GM12878 (cell line): ENCODE measurements around the gene RNFT2. TPM values are rescaled to one million over a fixed set of nuclear protein-coding genes. Genes with fewer than 3 reads are reported as not detected.

Experiments used
- ATAC-seq: fragments of 200-7000 bp; cut with Tn5 transposase; 3 replicates; pipeline ENCODE4 v1.9.1; 2020; ENCODE audit warnings: mild to moderate bottlenecking, moderate library complexity
- BruUV-seq: library from RNA; stranded (reverse); fragments of 400-500 nt; replicated peaks from 2 replicates; lab custom pipeline; 2021; lab: Mats Ljungman, UMichigan
- CTCF ChIA-PET: fragments of 300-600 bp; sonication (Branson Sonifier 250); formaldehyde crosslinking; extraction: SDS; loops from one replicate; lab custom pipeline; 2021; ENCODE audit warnings: inconsistent platforms; lab: Yijun Ruan, JAX
- POLR2A ChIA-PET: fragments of 350-600 bp; formaldehyde crosslinking; extraction: SDS; loops from one replicate; lab custom pipeline; 2021; ENCODE audit warnings: inconsistent platforms; lab: Charles Lee
- RAD21 ChIA-PET: fragments of 300-600 bp; sonication (Branson Sonifier 250); formaldehyde crosslinking; loops from one replicate; lab custom pipeline; 2023; ENCODE audit warnings: antibody characterized with exemption; ENCODE audit not compliant: unreplicated experiment; lab: Charles Lee
- SMC1A ChIA-PET: fragments of 300-600 bp; sonication (Branson Sonifier 250); formaldehyde crosslinking; loops from one replicate; lab custom pipeline; 2023; ENCODE audit not compliant: unreplicated experiment, uncharacterized antibody; lab: Charles Lee
- DNase-seq: peaks from one replicate; pipeline ENCODE4 v3.0.0-alpha.2; 2011; ENCODE audit warnings: low read depth, low spot score
- FAIRE-seq: peaks from 3 replicates; lab custom pipeline; 2011; peaks lifted over from hg19 to GRCh38; lab: Jason Lieb, UNC
- H2AFZ ChIP-seq: 2 replicates; pipeline ENCODE4 v1.6.0; 2011; ENCODE audit warnings: low read depth, low read length, control low read depth; ENCODE audit not compliant: control insufficient read depth
- H3K27ac ChIP-seq: 2 replicates; pipeline ENCODE4 v1.5.1; 2011; ENCODE audit warnings: control low read depth; ENCODE audit not compliant: control insufficient read depth, insufficient read depth
- H3K27me3 ChIP-seq, 2 experiments: replicated peaks in 1 of 2; 2 replicates each; pipeline versions ENCODE4 v1.6.0 to v1.6.1; 2011; ENCODE audit warnings: low read length in 1 of 2; ENCODE audit not compliant: control insufficient read depth in 2 of 2, insufficient read depth in 2 of 2
- H3K36me3 ChIP-seq, 2 experiments: 2 replicates each; pipeline ENCODE4 v1.5.1; 2011; ENCODE audit warnings: low read length in 1 of 2; ENCODE audit not compliant: control insufficient read depth in 2 of 2, insufficient read depth in 2 of 2
- H3K4me1 ChIP-seq: 2 replicates; pipeline ENCODE4 v1.6.1; 2011; ENCODE audit warnings: mild to moderate bottlenecking, low read length, moderate library complexity, mixed read lengths; ENCODE audit not compliant: control insufficient read depth, insufficient read depth
- H3K4me2 ChIP-seq: 2 replicates; pipeline ENCODE4 v1.6.0; 2011; ENCODE audit warnings: control low read depth; ENCODE audit not compliant: control insufficient read depth, insufficient read depth
- H3K4me3 ChIP-seq: fragments of 200-600 bp; sonication (generic); 2 replicates; pipeline ENCODE4 v1.5.1; 2016
- H3K79me2 ChIP-seq: 2 replicates; pipeline ENCODE4 v1.6.0; 2011; ENCODE audit warnings: low read length; ENCODE audit not compliant: control insufficient read depth, insufficient read depth
- H3K9ac ChIP-seq: 2 replicates; pipeline ENCODE4 v1.8.0; 2011; ENCODE audit warnings: low read length, control low read depth, mixed read lengths; ENCODE audit not compliant: control insufficient read depth, insufficient read depth
- H3K9me3 ChIP-seq: replicated peaks from 3 replicates; pipeline ENCODE4 v1.5.1; 2011; ENCODE audit warnings: mild to moderate bottlenecking, low read length; ENCODE audit not compliant: control insufficient read depth, insufficient read depth
- H4K20me1 ChIP-seq: 2 replicates; pipeline ENCODE4 v1.6.0; 2011; ENCODE audit not compliant: control insufficient read depth, insufficient read depth
- BACH1 ChIP-seq: fragments of 450-650 bp; IDR thresholded peaks from 2 replicates; pipeline ENCODE4 v1.6.1; 2017; ENCODE audit warnings: mild to moderate bottlenecking, borderline replicate concordance
- JUND ChIP-seq: IDR thresholded peaks from 2 replicates; pipeline ENCODE4 v1.6.1; 2012; ENCODE audit warnings: low read depth, mild to moderate bottlenecking, low read length, improper control_type of control experiment, moderate library complexity
- PAX5 ChIP-seq: IDR thresholded peaks from 2 replicates; pipeline ENCODE4 v1.6.1; 2011; ENCODE audit warnings: low read depth, low read length, borderline replicate concordance
- POU2F2 ChIP-seq: IDR thresholded peaks from 3 replicates; pipeline ENCODE4 v1.6.1; 2011; ENCODE audit warnings: low read depth, mild to moderate bottlenecking, low read length, borderline replicate concordance
- SMC3 ChIP-seq: IDR thresholded peaks from 2 replicates; pipeline ENCODE4 v1.6.1; 2011; ENCODE audit warnings: low read length, improper control_type of control experiment, borderline replicate concordance
- SRF ChIP-seq, 2 experiments: IDR thresholded peaks; 2 replicates each; pipeline ENCODE4 v1.6.1; 2011; ENCODE audit warnings: low read depth in 2 of 2, low read length in 2 of 2, mild to moderate bottlenecking in 1 of 2, moderate library complexity in 1 of 2
- TBL1XR1 ChIP-seq: IDR thresholded peaks from 2 replicates; pipeline ENCODE4 v1.6.1; 2012; ENCODE audit warnings: low read depth, low read length, improper control_type of control experiment
- ZBED1 ChIP-seq: IDR thresholded peaks from 2 replicates; pipeline ENCODE4 v1.6.1; 2016; ENCODE audit warnings: borderline replicate concordance
- ZNF207 ChIP-seq: fragments of 450-650 bp; IDR thresholded peaks from 2 replicates; pipeline ENCODE4 v1.6.1; 2014; ENCODE audit warnings: antibody characterized with exemption, mild to moderate bottlenecking, borderline replicate concordance
- WGBS: methylation state at CpG from one replicate; pipeline ENCODE4 v1.1.6; 2016; ENCODE audit warnings: low lambda C conversion rate; ENCODE audit not compliant: insufficient replicate concordance, insufficient coverage; ENCODE audit errors: missing lambda C conversion rate; 5-methylcytosine and 5-hydroxymethylcytosine counted together
- in situ Hi-C: fragments of 300-500 bp; cut with MboI; formaldehyde crosslinking; loops from 9 replicates; pipeline ENCODE4 v1.14.3; 2018; ENCODE audit warnings: mixed read lengths
- intact Hi-C: fragments of 100-400 bp; cut with micrococcal nuclease; formaldehyde crosslinking; loops from one replicate; pipeline ENCODE4 v1.14.2; 2022; ENCODE audit not compliant: unreplicated experiment
- polyA plus RNA-seq, 11 experiments: library from polyadenylated mRNA; depleted of rRNA in 4 of 11; unstranded in 6 of 11; stranded (reverse) in 5 of 11; fragments of >200 nt; fragmentation: Nextera tagmentation in 4 of 11; fragmentation: Illumina TruSeq in 1 of 11; extraction: Ambion mirVana in 4 of 11; extraction: Trizol in 1 of 11; gene quantifications; 1 replicate in 1 of 11; 2 replicates in 10 of 11; pipeline versions ENCODE4 v1.2.1 to v1.2.3, GENCODE V29; 2011 to 2016; ENCODE audit warnings: inconsistent platforms in 2 of 11, missing spikeins in 2 of 11, low read depth in 1 of 11
- total RNA-seq, 4 experiments: library from RNA; depleted of rRNA in 3 of 4; stranded (reverse); fragments of >200 nt in 3 of 4; fragmentation: Illumina TruSeq in 1 of 4; extraction: Trizol in 1 of 4; gene quantifications; 2 replicates each; pipeline versions ENCODE4 v1.2.1 to v1.2.3, GENCODE V29; 2013 to 2021
- TF ChIP-seq, protein P1 (sequence below): fragments of 450-650 bp; IDR thresholded peaks from 2 replicates; pipeline ENCODE4 v1.6.1; 2016; ENCODE audit warnings: mild to moderate bottlenecking, moderate library complexity, borderline replicate concordance

The RNFT2 gene
- total and polyA plus RNA-seq, 10 of the 15 experiments (the other 5 are each of a cell fraction or from before 2014, with no cell fraction given): 2.5 to 17.3 (median 9.7) TPM

- Histone ChIP-seq H3K27ac (no peak overlapping the region), H3K4me1 (peaks cover 23% of the 10 kb centered on the region), H3K27me3 (no peaks in the 10 kb centered on the region), H4K20me1 (no peaks in the 10 kb centered on the region), H3K79me2 (no peaks in the 10 kb centered on the region), H3K9me3 (no peaks in the 10 kb centered on the region), H3K4me2 (no peak overlapping the region), H2AFZ (no peak overlapping the region), H3K36me3 (no peaks in the 10 kb centered on the region), H3K4me3 (no peak overlapping the region), H3K9ac (no peak overlapping the region)
- no TSS peak for BruUV-seq
- ChIA-PET CTCF (no interaction called here), POLR2A (no interaction called here), RAD21 (no interaction called here), SMC1A (no interaction called here)
- in situ Hi-C loops (no loop called here), intact Hi-C loops (no loop called here)
- DNase-seq (no peak), FAIRE-seq (no peak), ATAC-seq (no peak)
- no peak for TF ChIP-seq BACH1
- TF ChIP-seq JUND: no peak
- TF ChIP-seq ZNF207: no peak
- no peak for TF ChIP-seq TBL1XR1
- no peak for TF ChIP-seq SRF (IDR thresholded peaks at IDR 0.05; ENCODE audit: low read depth in 2 of 2, low read length in 2 of 2)
- TF ChIP-seq SMC3: no peak
- TF ChIP-seq, protein P1, sequence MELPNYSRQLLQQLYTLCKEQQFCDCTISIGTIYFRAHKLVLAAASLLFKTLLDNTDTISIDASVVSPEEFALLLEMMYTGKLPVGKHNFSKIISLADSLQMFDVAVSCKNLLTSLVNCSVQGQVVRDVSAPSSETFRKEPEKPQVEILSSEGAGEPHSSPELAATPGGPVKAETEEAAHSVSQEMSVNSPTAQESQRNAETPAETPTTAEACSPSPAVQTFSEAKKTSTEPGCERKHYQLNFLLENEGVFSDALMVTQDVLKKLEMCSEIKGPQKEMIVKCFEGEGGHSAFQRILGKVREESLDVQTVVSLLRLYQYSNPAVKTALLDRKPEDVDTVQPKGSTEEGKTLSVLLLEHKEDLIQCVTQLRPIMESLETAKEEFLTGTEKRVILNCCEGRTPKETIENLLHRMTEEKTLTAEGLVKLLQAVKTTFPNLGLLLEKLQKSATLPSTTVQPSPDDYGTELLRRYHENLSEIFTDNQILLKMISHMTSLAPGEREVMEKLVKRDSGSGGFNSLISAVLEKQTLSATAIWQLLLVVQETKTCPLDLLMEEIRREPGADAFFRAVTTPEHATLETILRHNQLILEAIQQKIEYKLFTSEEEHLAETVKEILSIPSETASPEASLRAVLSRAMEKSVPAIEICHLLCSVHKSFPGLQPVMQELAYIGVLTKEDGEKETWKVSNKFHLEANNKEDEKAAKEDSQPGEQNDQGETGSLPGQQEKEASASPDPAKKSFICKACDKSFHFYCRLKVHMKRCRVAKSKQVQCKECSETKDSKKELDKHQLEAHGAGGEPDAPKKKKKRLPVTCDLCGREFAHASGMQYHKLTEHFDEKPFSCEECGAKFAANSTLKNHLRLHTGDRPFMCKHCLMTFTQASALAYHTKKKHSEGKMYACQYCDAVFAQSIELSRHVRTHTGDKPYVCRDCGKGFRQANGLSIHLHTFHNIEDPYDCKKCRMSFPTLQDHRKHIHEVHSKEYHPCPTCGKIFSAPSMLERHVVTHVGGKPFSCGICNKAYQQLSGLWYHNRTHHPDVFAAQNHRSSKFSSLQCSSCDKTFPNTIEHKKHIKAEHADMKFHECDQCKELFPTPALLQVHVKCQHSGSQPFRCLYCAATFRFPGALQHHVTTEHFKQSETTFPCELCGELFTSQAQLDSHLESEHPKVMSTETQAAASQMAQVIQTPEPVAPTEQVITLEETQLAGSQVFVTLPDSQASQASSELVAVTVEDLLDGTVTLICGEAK: no peak
- TF ChIP-seq ZBED1: no peak
- TF ChIP-seq POU2F2: no peak
- TF ChIP-seq PAX5: no peak
- 8% methylated on average over 5 of the region's 5 CpGs for WGBS
Observed at GRCh38 chr12:116859079-116859478, 121.0 kb downstream of the RNFT2 start.
